Prostate gland (tissue), 2 donors: ENCODE results near the gene ACOT8. TPM values are rescaled to one million over a fixed set of nuclear protein-coding genes. Genes with fewer than 3 reads are reported as not detected.
A peak's percentile ranks its signal among the peaks of the same experiment; 100 is the strongest.

ENCODE experiments used
- DNase-seq: peaks from one replicate; pipeline ENCODE4 v3.0.0-alpha.2; 2019; ENCODE audit warnings: low spot score
- H3K27ac ChIP-seq, 2 donors: fragments of 200-600 bp; sonication (generic); 2 replicates each; pipeline ENCODE4 v1.5.1; 2017 to 2019
- H3K27me3 ChIP-seq: fragments of 200-600 bp; sonication (generic); replicated peaks from 2 replicates; pipeline ENCODE4 v1.5.1; 2019; ENCODE audit not compliant: insufficient read depth
- H3K36me3 ChIP-seq, 2 donors: fragments of 200-600 bp; sonication (generic); 1 replicate in 1 of 2; 2 replicates in 1 of 2; pipeline versions ENCODE4 v1.5.1 to v1.8.1; 2017 to 2019
- H3K4me1 ChIP-seq: fragments of 200-600 bp; sonication (generic); replicated peaks from 2 replicates; pipeline ENCODE4 v1.5.1; 2019
- H3K4me3 ChIP-seq, 2 donors: fragments of 200-600 bp; sonication (generic); 2 replicates each; pipeline ENCODE4 v1.5.1; 2017 to 2019
- H3K9me3 ChIP-seq: fragments of 200-600 bp; sonication (generic); 2 replicates; pipeline ENCODE4 v1.5.1; 2017
- CTCF ChIP-seq, 4 experiments: fragments of 200-600 bp in 2 of 4; fragments of 450-650 bp in 2 of 4; sonication (generic) in 2 of 4; IDR thresholded peaks; 1 replicate in 3 of 4; 2 replicates in 1 of 4; pipeline ENCODE4 v1.5.1; 2016 to 2019; ENCODE audit warnings: antibody characterized with exemption in 4 of 4, mild to moderate bottlenecking in 2 of 4, moderate library complexity in 2 of 4
- POLR2A ChIP-seq: fragments of 450-650 bp; IDR thresholded peaks from one replicate; pipeline ENCODE4 v1.6.1; 2016; ENCODE audit warnings: antibody characterized with exemption, mild to moderate bottlenecking
- POLR2AphosphoS5 ChIP-seq: sonication (generic); formaldehyde crosslinking; IDR thresholded peaks from one replicate; pipeline ENCODE4 v1.6.1; 2017; ENCODE audit warnings: antibody characterized with exemption
- WGBS: methylation state at CpG from one replicate; pipeline ENCODE4 v1.1.5; 2018; 5-methylcytosine and 5-hydroxymethylcytosine counted together
- intact Hi-C: fragments of 100-400 bp; cut with DNase I; formaldehyde crosslinking; loops from one replicate; pipeline ENCODE4 v1.14.2; 2022
- total RNA-seq, 2 donors: library from RNA; depleted of rRNA; stranded (reverse); fragments of >200 nt; gene quantifications; one replicate each; pipeline ENCODE4 v1.1.0, GENCODE V29; 2016

ACOT8 gene
- total RNA-seq, 2 donors from 2014 or later: 57.4 to 68.1 TPM

GRCh38 chr20:45796337-45797065, 60.7 kb downstream of the ACOT8 start:
- intact Hi-C loops: no loop called here
- H3K27ac ChIP-seq: no peak overlapping the region
- WGBS: 95% methylated on average over 11 of the region's 11 CpGs
- no peaks in the 10 kb centered on the region for H3K27me3 ChIP-seq
- no peak overlapping the region for H3K4me3 ChIP-seq
- no peaks in the 10 kb centered on the region for H3K9me3 ChIP-seq
- H3K36me3 ChIP-seq: peaks cover 0 to 9% of the 10 kb centered on the region in 2 donors
- H3K4me1 ChIP-seq: no peaks in the 10 kb centered on the region
- no peak for TF ChIP-seq POLR2A
- no peak for TF ChIP-seq POLR2AphosphoS5
- TF ChIP-seq CTCF (IDR thresholded peaks at IDR 0.05): no peak
- no peak for DNase-seq

GRCh38 chr20:45792317-45793118, 64.7 kb downstream of the ACOT8 start:
- WGBS: 25% methylated on average over 19 of the region's 19 CpGs
- no peaks in the 10 kb centered on the region for H3K9me3 ChIP-seq
- peaks cover 0 to 8% of the 10 kb centered on the region in 2 donors for H3K36me3 ChIP-seq
- no peaks in the 10 kb centered on the region for H3K4me1 ChIP-seq
- DNase-seq: no peak
- H3K4me3 ChIP-seq: peak overlapping the region; percentile 69 to 76
- H3K27me3 ChIP-seq: no peaks in the 10 kb centered on the region
- TF ChIP-seq POLR2AphosphoS5 (no peak), POLR2A (no peak), CTCF (IDR thresholded peaks at IDR 0.05) (no peak)
- intact Hi-C loops: no loop called here
- peak overlapping the region; percentile 76 to 79 for H3K27ac ChIP-seq

Other genes with a start within 250 kb of the ACOT8 start
- gene WFDC10A, start 227.7 kb downstream of the ACOT8 start, total RNA-seq: not detected
- not detected for gene WFDC9, start 226.1 kb downstream of the ACOT8 start, total RNA-seq
- gene WFDC11, start 187.2 kb downstream of the ACOT8 start, total RNA-seq: not detected
- not detected for gene WFDC13, start 155.4 kb downstream of the ACOT8 start, total RNA-seq
- not detected for gene WFDC10B, start 152.4 kb downstream of the ACOT8 start, total RNA-seq
- not detected for gene SPINT4, start 135.0 kb downstream of the ACOT8 start, total RNA-seq
- 1 to 10 TPM in 1 of 2 donors, not detected in 1; 5.2 TPM for gene WFDC3, start 65.5 kb downstream of the ACOT8 start, total RNA-seq
- 10 to 100 TPM; 21.8 to 35.5 TPM for gene DNTTIP1, start 65.4 kb downstream of the ACOT8 start, total RNA-seq
- 10 to 100 TPM in 1 of 2 donors, 1 to 10 TPM in 1; 2.2 to 10.9 TPM for gene UBE2C, start 44.7 kb downstream of the ACOT8 start, total RNA-seq
- gene TNNC2, start 30.1 kb downstream of the ACOT8 start, total RNA-seq: 1 to 10 TPM; 2.1 to 3.0 TPM
- gene SNX21, start 23.6 kb downstream of the ACOT8 start, total RNA-seq: 10 to 100 TPM; 60.4 to 68.4 TPM
- gene ZSWIM3, start 222 bp upstream of the ACOT8 start, total RNA-seq: 10 to 100 TPM in 1 of 2 donors, 1 to 10 TPM in 1; 4.3 to 11.9 TPM
- gene ZSWIM1, start 23.8 kb upstream of the ACOT8 start, total RNA-seq: 10 to 100 TPM; 13.8 to 17.8 TPM
- 1 to 10 TPM; 2.0 to 7.4 TPM for gene SPATA25, start 30.2 kb upstream of the ACOT8 start, total RNA-seq
- gene NEURL2, start 33.8 kb upstream of the ACOT8 start, total RNA-seq: 10 to 100 TPM in 1 of 2 donors, 1 to 10 TPM in 1; 9.8 to 11.3 TPM
- 100 to 1,000 TPM in 1 of 2 donors, 10 to 100 TPM in 1; 37.9 to 215 TPM for gene CTSA, start 33.9 kb upstream of the ACOT8 start, total RNA-seq
- 100 to 1,000 TPM in 1 of 2 donors, 10 to 100 TPM in 1; 29.4 to 101 TPM for gene PLTP, start 54.8 kb upstream of the ACOT8 start, total RNA-seq
- gene PCIF1, start 77.3 kb upstream of the ACOT8 start, total RNA-seq: 10 to 100 TPM; 39.8 to 54.9 TPM
- gene ZNF335, start 114.8 kb upstream of the ACOT8 start, total RNA-seq: 10 to 100 TPM; 21.4 to 43.4 TPM
- gene MMP9, start 151.5 kb upstream of the ACOT8 start, total RNA-seq: 1 to 10 TPM in 1 of 2 donors, under 1 TPM in 1; 0.59 to 1.4 TPM
- 1 to 10 TPM in 1 of 2 donors, not detected in 1; 3.6 TPM for gene SLC12A5, start 171.8 kb upstream of the ACOT8 start, total RNA-seq
- gene NCOA5, start 232.6 kb upstream of the ACOT8 start, total RNA-seq: 10 to 100 TPM; 41.0 to 50.6 TPM